ENCODE measurements around the gene SLC22A31.

SLC22A31 gene

GRCh38 chr16:89147085-89147817, 53.1 kb downstream of the SLC22A31 start:
- no peak for DNase-seq (ENCODE audit: low read depth)
- H3K4me1 ChIP-seq (ENCODE audit: control insufficient read depth, insufficient read depth, low read length): no peaks in the 10 kb centered on the region
- H3K9me3 ChIP-seq (ENCODE audit: control insufficient read depth, low read length): no peaks in the 10 kb centered on the region
- no peaks in the 10 kb centered on the region for H3K27me3 ChIP-seq (replicated peaks; ENCODE audit: control insufficient read depth, insufficient read depth, low read length)
- no peak overlapping the region for H3K4me3 ChIP-seq (ENCODE audit: low read length)
- H3K36me3 ChIP-seq (ENCODE audit: control insufficient read depth, insufficient read depth, low read length, severe bottlenecking): peaks cover 35% of the 10 kb centered on the region
- no peak overlapping the region for H3K9ac ChIP-seq (ENCODE audit: low read length)

GRCh38 chr16:89146211-89147005, 53.9 kb downstream of the SLC22A31 start:
- no peak overlapping the region for H3K9ac ChIP-seq (ENCODE audit: low read length)
- H3K4me1 ChIP-seq (ENCODE audit: control insufficient read depth, insufficient read depth, low read length): no peaks in the 10 kb centered on the region
- no peak for DNase-seq (ENCODE audit: low read depth)
- H3K9me3 ChIP-seq (ENCODE audit: control insufficient read depth, low read length): no peaks in the 10 kb centered on the region
- H3K36me3 ChIP-seq (ENCODE audit: control insufficient read depth, insufficient read depth, low read length, severe bottlenecking): peaks cover 34% of the 10 kb centered on the region
- no peaks in the 10 kb centered on the region for H3K27me3 ChIP-seq (replicated peaks; ENCODE audit: control insufficient read depth, insufficient read depth, low read length)
- H3K4me3 ChIP-seq (ENCODE audit: low read length): no peak overlapping the region

All from adipocyte (in vitro differentiated cells).